ENCODE results near the gene LAMA1. TPM values are rescaled to one million over a fixed set of nuclear protein-coding genes. Genes with fewer than 3 reads are reported as not detected.

Gene LAMA1
- total and polyA plus RNA-seq, 2 of the 8 experiments (the other 6 are each of a cell fraction or from before 2014, with no cell fraction given), result 30.4 to 48.7 TPM

GRCh38 chr18:7082671-7083070 lies 34.9 kb downstream of the LAMA1 start (continued):
- no peak for TF ChIP-seq NANOG (IDR thresholded peaks at IDR 0.05; ENCODE audit: insufficient read depth, low read depth, low read length, poor library complexity, severe bottlenecking)
- no peak for TF ChIP-seq EGR1 (IDR thresholded peaks at IDR 0.05; ENCODE audit: borderline replicate concordance, low read depth, low read length)
- TF ChIP-seq JUND (IDR thresholded peaks at IDR 0.05; ENCODE audit: low read length), result no peak
- TF ChIP-seq EP300 (IDR thresholded peaks at IDR 0.05; ENCODE audit: borderline replicate concordance in 1 of 2, low read depth in 2 of 2, low read length in 2 of 2), result no peak

All from H1 (cell line).